ENCODE measurements around the gene OR10G7. TPM values are rescaled to one million over a fixed set of nuclear protein-coding genes. Genes with fewer than 3 reads are reported as not detected.

Gene OR10G7
- total and polyA plus RNA-seq, 2 of the 13 experiments (the other 11 are each of a cell fraction or from before 2014, with no cell fraction given): not detected

GRCh38 chr11:124071623-124071948 is 30.5 kb upstream of the OR10G7 start:
- Histone ChIP-seq H3K9me3 (ENCODE audit: low read length) (no peaks in the 10 kb centered on the region), H3K79me2 (ENCODE audit: insufficient read depth, low read length) (no peaks in the 10 kb centered on the region), H3K27ac (ENCODE audit: extremely low read length, insufficient read depth, low read length) (no peak overlapping the region), H3K4me1 (ENCODE audit: insufficient read depth, low read length) (0 out of 2 replicates have a peak, but pooled peaks cover 8% of the 10 kb centered on the region), H3K27me3 (ENCODE audit: control insufficient read depth in 1 of 2, insufficient read depth in 2 of 2, low read length in 2 of 2) (peaks cover 10 to 14% of the 10 kb centered on the region in 2 experiments; a peak in 4 of 5 replicates), H4K20me1 (ENCODE audit: insufficient read depth, low read length) (no peaks in the 10 kb centered on the region), H3K9ac (ENCODE audit: insufficient read depth, low read depth, low read length) (no peak overlapping the region), H2AFZ (ENCODE audit: low read length) (no peak overlapping the region), H3K4me3 (replicated peaks in 1 of 3; ENCODE audit: insufficient read depth in 1 of 3, low read depth in 2 of 3, low read length in 3 of 3) (no peak overlapping the region), H3K36me3 (replicated peaks in 1 of 2; ENCODE audit: control insufficient read depth in 1 of 2, insufficient read depth in 2 of 2, low read length in 2 of 2) (no peaks in the 10 kb centered on the region), H3K4me2 (ENCODE audit: low read depth, low read length) (no peak overlapping the region)
- BruUV-seq (replicated peaks): no TSS peak
- no peak for FAIRE-seq
- ATAC-seq: no peak
- DNase-seq (ENCODE audit: low spot score): no peak
- WGBS (ENCODE audit: low lambda C conversion rate): 26% methylated on average over 4 of the region's 4 CpGs
- in situ Hi-C loops (cut with HindIII; ENCODE audit: extremely low pct_ligation_motif_present, low pct_unique_long_range_greater_than_20kb) (no loop called here), intact Hi-C loops (cut with micrococcal nuclease; ENCODE audit: unreplicated experiment) (loop anchor here (1.0 to 2.0 kb wide), 2 partner anchors 124 to 515 kb away; no protein-coding TSS in a partner anchor)
- CTCF ChIA-PET (ENCODE audit: low intra/inter-chr PET ratio, low total read pairs): interaction anchor here (4.5 kb wide), 1 partner anchor 123 kb away, joined by 38 read pairs; no protein-coding TSS in a partner anchor
- POLR2A ChIA-PET: no interaction called here
- TF ChIP-seq ZSCAN25 (CRISPR knock-in tag; IDR thresholded peaks at IDR 0.05): no peak
- TF ChIP-seq ZNF138 (CRISPR knock-in tag; IDR thresholded peaks at IDR 0.05; ENCODE audit: low read depth): no peak
- TF ChIP-seq ZNF180 (CRISPR knock-in tag; IDR thresholded peaks at IDR 0.05; ENCODE audit: borderline replicate concordance, low read depth): no peak
- TF ChIP-seq DPF2 (CRISPR knock-in tag; IDR thresholded peaks at IDR 0.05; ENCODE audit: borderline replicate concordance, low read depth): no peak
- no peak for TF ChIP-seq FUBP1 (CRISPR knock-in tag; IDR thresholded peaks at IDR 0.05; ENCODE audit: borderline replicate concordance)
- TF ChIP-seq TOE1 (CRISPR knock-in tag; IDR thresholded peaks at IDR 0.05): no peak
- TF ChIP-seq ZNF569 (CRISPR knock-in tag; IDR thresholded peaks at IDR 0.05; ENCODE audit: borderline replicate concordance): no peak
- no peak for TF ChIP-seq ERF (CRISPR knock-in tag; IDR thresholded peaks at IDR 0.05)
- TF ChIP-seq SNAPC2 (CRISPR knock-in tag; IDR thresholded peaks at IDR 0.05): no peak
